MM.1S (cell line): ENCODE data around the gene TULP1.

Experiments
- EZH2 ChIP-seq: fragments of 300-600 bp; sonication (generic); optimal IDR thresholded peaks from 2 replicates; pipeline ENCODE3; 2017; ENCODE audit warnings: low read depth, mild to moderate bottlenecking, antibody characterized with exemption, low read length, mixed read lengths
- EZH2phosphoT487 ChIP-seq: fragments of 300-600 bp; sonication (generic); IDR thresholded peaks from 2 replicates; pipeline ENCODE4 v1.6.1; 2018; ENCODE audit warnings: antibody characterized with exemption, low read length
- TF ChIP-seq, protein P1 (sequence below): fragments of 300-600 bp; sonication (generic); IDR thresholded peaks from 2 replicates; pipeline ENCODE4 v1.5.1; 2016; ENCODE audit warnings: antibody characterized with exemption, low read length, mixed read lengths

GRCh38 chr6:35503534-35503933, 9.2 kb downstream of the TULP1 start:
- TF ChIP-seq, protein P1, sequence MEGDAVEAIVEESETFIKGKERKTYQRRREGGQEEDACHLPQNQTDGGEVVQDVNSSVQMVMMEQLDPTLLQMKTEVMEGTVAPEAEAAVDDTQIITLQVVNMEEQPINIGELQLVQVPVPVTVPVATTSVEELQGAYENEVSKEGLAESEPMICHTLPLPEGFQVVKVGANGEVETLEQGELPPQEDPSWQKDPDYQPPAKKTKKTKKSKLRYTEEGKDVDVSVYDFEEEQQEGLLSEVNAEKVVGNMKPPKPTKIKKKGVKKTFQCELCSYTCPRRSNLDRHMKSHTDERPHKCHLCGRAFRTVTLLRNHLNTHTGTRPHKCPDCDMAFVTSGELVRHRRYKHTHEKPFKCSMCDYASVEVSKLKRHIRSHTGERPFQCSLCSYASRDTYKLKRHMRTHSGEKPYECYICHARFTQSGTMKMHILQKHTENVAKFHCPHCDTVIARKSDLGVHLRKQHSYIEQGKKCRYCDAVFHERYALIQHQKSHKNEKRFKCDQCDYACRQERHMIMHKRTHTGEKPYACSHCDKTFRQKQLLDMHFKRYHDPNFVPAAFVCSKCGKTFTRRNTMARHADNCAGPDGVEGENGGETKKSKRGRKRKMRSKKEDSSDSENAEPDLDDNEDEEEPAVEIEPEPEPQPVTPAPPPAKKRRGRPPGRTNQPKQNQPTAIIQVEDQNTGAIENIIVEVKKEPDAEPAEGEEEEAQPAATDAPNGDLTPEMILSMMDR, result no peak
- no peak for TF ChIP-seq EZH2
- TF ChIP-seq EZH2phosphoT487, result no peak
